Activated T-helper 17 cell treated with anti-CD3 and anti-CD28 coated beads, Interleukin-2, amount 50 U/mL, for 72 hours (primary cell): ENCODE measurements around the gene CAP2. TPM values are rescaled to one million over a fixed set of nuclear protein-coding genes. Genes with fewer than 3 reads are reported as not detected.
"Not testable (repeated sequence)": the region's sequence is repeated elsewhere in the genome, so short reads cannot be mapped to it uniquely, and the experiment has no call there.

Experiments used
- ATAC-seq: fragments of 150-1000 bp; cut with Tn5 transposase; replicated peaks from 2 replicates; pipeline ENCODE4 v1.10.0; 2021; ENCODE audit warnings: mild to moderate bottlenecking, moderate library complexity
- H3K27ac Mint-ChIP-seq: one replicate; pipeline ENCODE4 v1.8.0; 2022; ENCODE audit warnings: mixed read lengths
- H3K27me3 Mint-ChIP-seq: one replicate; pipeline ENCODE4 v1.8.0; 2022; ENCODE audit warnings: mixed read lengths
- H3K36me3 Mint-ChIP-seq: one replicate; pipeline ENCODE4 v1.8.0; 2022; ENCODE audit warnings: low read depth, mild to moderate bottlenecking, mixed read lengths
- H3K4me1 Mint-ChIP-seq: one replicate; pipeline ENCODE4 v1.8.0; 2022; ENCODE audit warnings: mixed read lengths
- H3K4me3 Mint-ChIP-seq: one replicate; pipeline ENCODE4 v1.8.0; 2022; ENCODE audit warnings: mild to moderate bottlenecking, mixed read lengths
- H3K9me3 Mint-ChIP-seq: one replicate; pipeline ENCODE4 v1.8.0; 2022; ENCODE audit warnings: mixed read lengths
- total RNA-seq, 2 donors: library from RNA; stranded (reverse); gene quantifications; one replicate each; pipeline ENCODE4 v1.2.3, GENCODE V29; 2022

The CAP2 gene
- total RNA-seq, 2 donors from 2014 or later = not detected

DNA sequence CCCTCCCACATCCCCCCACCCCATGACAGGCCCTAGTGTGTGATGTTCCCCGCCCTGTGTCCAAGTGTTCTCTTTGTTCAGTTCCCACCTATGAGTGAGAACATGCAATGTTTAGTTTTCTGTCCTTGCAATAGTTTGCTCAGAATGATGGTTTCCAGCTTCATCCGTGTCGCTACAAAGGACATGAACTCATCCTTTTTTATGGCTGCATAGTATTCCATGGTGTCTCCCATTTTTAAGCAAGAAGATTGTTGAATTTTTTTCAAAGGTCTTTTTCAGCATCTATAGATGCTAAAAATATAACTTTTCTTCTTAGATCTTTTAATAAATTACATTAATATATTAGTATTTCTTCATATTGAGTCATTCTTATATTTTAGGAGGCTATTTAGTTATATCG, 47.4 kb downstream of the CAP2 start:
- not testable (repeated sequence) for H3K36me3 Mint-ChIP-seq, H3K4me3 Mint-ChIP-seq, H3K4me1 Mint-ChIP-seq, H3K9me3 Mint-ChIP-seq, H3K27ac Mint-ChIP-seq, H3K27me3 Mint-ChIP-seq, ATAC-seq

DNA sequence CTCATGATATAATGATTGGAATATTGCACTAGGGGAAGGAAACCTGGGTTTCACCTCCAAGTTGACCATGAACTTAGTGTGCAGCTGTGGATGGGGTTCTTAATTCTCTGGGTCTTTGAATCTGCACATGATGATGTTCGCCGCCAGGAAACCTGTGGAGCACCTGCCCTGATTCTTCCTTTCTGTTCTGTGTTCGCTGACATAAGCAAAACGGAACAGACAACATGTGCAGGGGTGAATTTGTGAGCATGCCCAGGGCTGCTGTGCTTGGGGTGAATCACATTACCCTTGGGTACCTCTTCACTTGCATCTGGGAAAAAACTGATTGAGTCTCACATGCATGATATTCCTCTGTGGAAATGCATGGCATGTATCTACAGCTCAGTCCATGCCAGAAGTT, 48.8 kb downstream of the CAP2 start:
- no peak overlapping the region for H3K4me3 Mint-ChIP-seq
- H3K4me1 Mint-ChIP-seq = no peaks in the 10 kb centered on the region
- peaks cover 13% of the 10 kb centered on the region for H3K27me3 Mint-ChIP-seq
- H3K36me3 Mint-ChIP-seq = no peaks in the 10 kb centered on the region
- H3K27ac Mint-ChIP-seq = no peak overlapping the region
- no peaks in the 10 kb centered on the region for H3K9me3 Mint-ChIP-seq
- no peak for ATAC-seq

DNA sequence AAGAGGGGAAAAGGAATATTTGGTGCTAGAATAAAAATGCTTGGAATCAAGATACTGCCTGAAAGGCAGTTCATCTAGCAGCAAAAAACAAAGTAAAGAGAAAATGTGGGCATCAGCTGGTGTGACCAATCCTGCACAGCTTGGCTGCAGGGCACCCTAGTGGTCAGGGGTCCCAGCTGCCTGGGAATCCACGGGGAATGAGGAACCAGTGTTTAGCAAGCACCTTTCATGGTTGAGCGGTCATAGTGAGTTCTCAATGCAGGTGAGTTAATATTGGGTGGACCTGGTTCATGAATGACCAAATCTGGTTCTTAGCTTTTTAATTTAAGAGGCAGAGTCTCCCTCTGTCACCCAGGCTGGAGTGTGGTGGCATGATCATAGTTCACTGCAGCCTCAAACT, 53.3 kb downstream of the CAP2 start:
- H3K4me1 Mint-ChIP-seq = no peaks in the 10 kb centered on the region
- ATAC-seq = no peak
- H3K27ac Mint-ChIP-seq = no peak overlapping the region
- H3K36me3 Mint-ChIP-seq = no peaks in the 10 kb centered on the region
- H3K9me3 Mint-ChIP-seq = no peaks in the 10 kb centered on the region
- peaks cover 10% of the 10 kb centered on the region for H3K27me3 Mint-ChIP-seq
- no peak overlapping the region for H3K4me3 Mint-ChIP-seq

DNA sequence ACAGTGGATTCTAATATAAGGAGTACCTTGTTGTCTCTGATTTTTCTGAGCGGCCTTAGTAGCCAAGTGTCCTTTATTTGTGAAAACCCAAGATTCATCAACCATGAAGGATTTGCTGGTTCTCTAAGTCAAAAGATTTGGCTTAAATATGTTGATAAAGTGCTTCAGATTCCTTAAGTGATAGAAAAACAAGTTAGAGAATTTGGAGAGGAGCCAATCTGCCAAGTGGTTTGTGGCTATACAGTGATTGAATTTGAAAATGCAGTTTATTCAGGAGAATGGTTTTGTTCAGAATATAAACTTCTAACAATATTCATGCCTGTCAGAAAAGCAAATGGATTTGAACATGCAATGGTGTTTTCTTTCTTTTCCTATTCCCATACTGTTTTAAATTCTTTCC, 54.8 kb downstream of the CAP2 start:
- H3K27me3 Mint-ChIP-seq = peaks cover 19% of the 10 kb centered on the region
- H3K4me1 Mint-ChIP-seq = no peaks in the 10 kb centered on the region
- H3K27ac Mint-ChIP-seq = no peak overlapping the region
- no peak for ATAC-seq
- no peaks in the 10 kb centered on the region for H3K9me3 Mint-ChIP-seq
- H3K36me3 Mint-ChIP-seq = no peaks in the 10 kb centered on the region
- no peak overlapping the region for H3K4me3 Mint-ChIP-seq

DNA sequence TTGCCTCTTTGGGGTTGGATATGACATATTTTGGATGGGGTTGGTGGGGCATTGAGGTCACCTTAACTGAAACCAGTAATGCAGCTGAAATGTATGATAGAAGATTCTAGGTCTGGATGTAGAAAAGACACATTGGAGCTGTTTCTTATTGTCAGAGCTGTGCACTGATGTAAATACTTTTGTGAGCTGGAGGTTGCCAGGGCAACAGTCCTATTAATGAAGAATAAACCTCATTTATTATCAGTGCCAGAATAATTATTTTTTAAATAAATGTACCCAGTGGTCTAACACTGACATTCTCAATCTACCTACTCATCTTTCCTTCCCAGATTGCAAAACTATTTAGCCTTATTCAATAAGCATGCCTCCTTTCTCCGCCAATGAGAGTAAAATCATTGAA, 57.0 kb downstream of the CAP2 start:
- no peak for ATAC-seq
- no peaks in the 10 kb centered on the region for H3K9me3 Mint-ChIP-seq
- no peaks in the 10 kb centered on the region for H3K36me3 Mint-ChIP-seq
- H3K4me1 Mint-ChIP-seq = no peaks in the 10 kb centered on the region
- H3K27me3 Mint-ChIP-seq = peaks cover 26% of the 10 kb centered on the region
- no peak overlapping the region for H3K27ac Mint-ChIP-seq
- no peak overlapping the region for H3K4me3 Mint-ChIP-seq

DNA sequence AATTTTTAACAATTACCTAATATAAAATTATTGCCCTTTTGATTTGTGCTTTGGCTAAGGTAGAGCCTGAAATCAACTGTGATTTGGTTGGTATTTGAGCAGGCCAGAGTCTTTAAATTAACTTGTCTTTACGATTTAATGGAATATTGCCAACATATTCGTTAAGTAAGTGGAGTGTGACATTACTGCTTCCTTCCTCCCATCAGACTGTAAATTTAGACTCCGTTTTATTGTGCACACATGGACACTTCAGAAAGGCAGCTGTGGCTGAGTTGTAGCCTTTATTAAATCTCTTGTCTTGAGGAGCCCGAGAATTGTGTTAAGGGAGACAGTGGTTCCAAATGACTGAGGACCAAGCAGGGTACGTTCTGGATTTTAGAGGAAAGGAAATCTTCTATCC, 57.4 kb downstream of the CAP2 start:
- H3K27me3 Mint-ChIP-seq = peaks cover 26% of the 10 kb centered on the region
- no peak overlapping the region for H3K27ac Mint-ChIP-seq
- no peaks in the 10 kb centered on the region for H3K36me3 Mint-ChIP-seq
- ATAC-seq = no peak
- no peaks in the 10 kb centered on the region for H3K9me3 Mint-ChIP-seq
- H3K4me1 Mint-ChIP-seq = no peaks in the 10 kb centered on the region
- H3K4me3 Mint-ChIP-seq = no peak overlapping the region

DNA sequence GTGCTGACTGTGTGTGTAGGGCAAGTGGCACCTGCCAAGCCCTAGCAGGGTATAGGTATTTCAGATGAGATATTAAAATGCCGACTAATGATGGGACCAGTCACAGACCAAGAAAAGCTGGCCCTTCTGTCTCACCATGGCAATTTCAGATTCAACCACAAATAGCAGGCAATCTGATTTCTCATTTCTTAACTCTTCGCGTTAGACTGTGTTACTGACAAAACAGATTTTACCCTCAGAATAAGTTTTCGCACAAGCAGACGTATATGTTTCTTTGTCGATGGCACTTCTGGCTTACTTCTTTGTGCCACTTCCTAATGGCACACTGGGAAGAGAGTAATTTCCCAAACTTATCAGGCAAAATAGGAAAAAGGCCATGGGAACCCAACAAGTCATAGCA, 58.7 kb downstream of the CAP2 start:
- peaks cover 24% of the 10 kb centered on the region for H3K27me3 Mint-ChIP-seq
- no peak overlapping the region for H3K27ac Mint-ChIP-seq
- H3K36me3 Mint-ChIP-seq = no peaks in the 10 kb centered on the region
- H3K4me1 Mint-ChIP-seq = no peaks in the 10 kb centered on the region
- no peak overlapping the region for H3K4me3 Mint-ChIP-seq
- ATAC-seq = no peak
- H3K9me3 Mint-ChIP-seq = no peaks in the 10 kb centered on the region

DNA sequence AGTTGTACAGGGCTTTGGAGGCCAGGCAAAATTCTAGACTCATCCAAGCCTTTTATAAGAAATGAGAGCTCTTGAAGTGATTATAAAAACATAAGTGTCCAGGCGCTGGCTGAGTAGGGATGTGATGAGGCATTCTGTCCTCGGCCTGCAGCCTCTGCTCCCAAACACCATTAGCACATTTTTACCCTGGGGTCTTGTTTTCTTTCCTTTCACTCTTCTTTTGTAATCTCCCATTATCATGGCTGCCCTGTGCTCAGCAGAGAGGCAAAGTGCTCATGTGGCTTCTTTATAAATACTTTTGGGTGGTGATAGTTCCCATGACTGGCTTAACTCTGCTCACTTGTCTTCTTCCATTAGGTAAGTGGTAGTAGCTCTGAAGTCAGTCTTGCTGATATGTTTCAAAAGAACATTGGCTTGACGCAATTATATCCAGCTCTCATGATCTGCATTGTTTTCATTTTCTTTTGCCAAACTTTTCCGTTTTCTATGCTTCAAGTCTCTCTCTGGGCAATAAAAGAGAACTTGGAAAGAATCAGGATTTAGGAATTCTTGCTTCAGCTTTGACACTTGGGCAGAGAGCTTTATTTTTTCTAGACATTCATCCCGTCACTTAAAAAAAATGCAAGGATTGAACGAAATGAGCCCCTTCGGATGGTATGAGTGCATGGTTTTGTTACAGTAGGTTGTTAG, 61.1 kb downstream of the CAP2 start:
- no peaks in the 10 kb centered on the region for H3K36me3 Mint-ChIP-seq
- H3K27me3 Mint-ChIP-seq = peaks cover 29% of the 10 kb centered on the region
- H3K9me3 Mint-ChIP-seq = no peaks in the 10 kb centered on the region
- no peak overlapping the region for H3K27ac Mint-ChIP-seq
- ATAC-seq = no peak
- no peaks in the 10 kb centered on the region for H3K4me1 Mint-ChIP-seq
- H3K4me3 Mint-ChIP-seq = no peak overlapping the region

DNA sequence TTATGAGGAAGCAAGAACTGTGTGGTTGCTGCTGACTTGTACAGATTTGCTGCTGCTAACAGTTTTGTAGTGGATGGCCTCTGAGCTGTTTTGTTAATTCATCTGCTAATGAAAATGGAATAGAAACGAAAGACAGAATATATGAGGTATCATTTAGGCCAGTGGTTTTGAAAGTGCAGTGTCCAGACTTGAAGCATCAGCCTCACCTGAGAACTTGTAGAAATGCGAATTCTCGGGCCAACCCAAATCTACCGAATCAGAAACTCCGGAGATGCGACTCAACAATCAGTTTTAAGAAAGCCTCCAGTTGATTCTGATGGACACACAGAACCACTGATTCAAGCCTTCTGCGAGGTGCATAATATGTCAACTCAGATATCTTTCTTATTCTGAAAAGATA, 62.5 kb downstream of the CAP2 start:
- no peak overlapping the region for H3K27ac Mint-ChIP-seq
- H3K36me3 Mint-ChIP-seq = no peaks in the 10 kb centered on the region
- H3K4me3 Mint-ChIP-seq = no peak overlapping the region
- H3K4me1 Mint-ChIP-seq = no peaks in the 10 kb centered on the region
- ATAC-seq = no peak
- peaks cover 29% of the 10 kb centered on the region for H3K27me3 Mint-ChIP-seq
- H3K9me3 Mint-ChIP-seq = no peaks in the 10 kb centered on the region

DNA sequence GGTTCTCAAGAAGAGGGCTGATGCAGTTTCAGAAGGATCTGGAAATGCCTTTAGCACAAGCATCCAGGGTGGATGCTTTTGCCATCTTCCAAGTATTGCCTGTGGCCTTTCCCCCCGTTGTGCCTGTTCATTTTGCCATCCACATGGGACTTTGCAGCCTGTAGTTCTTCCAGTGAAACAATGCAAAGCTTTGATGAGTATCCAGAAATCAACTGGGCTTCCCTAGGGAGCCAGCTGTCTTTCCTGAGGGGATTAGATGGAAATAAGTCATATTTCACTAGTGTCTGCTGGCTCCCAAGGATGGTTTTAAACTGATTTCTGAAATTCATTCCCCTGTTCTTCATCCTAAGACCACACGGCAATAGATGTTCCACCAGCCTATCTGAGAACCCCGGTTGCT, 63.3 kb downstream of the CAP2 start:
- Mint-ChIP-seq H3K36me3 (no peaks in the 10 kb centered on the region), H3K27ac (no peak overlapping the region), H3K4me3 (no peak overlapping the region), H3K9me3 (no peaks in the 10 kb centered on the region), H3K27me3 (peaks cover 29% of the 10 kb centered on the region), H3K4me1 (no peaks in the 10 kb centered on the region)
- ATAC-seq = no peak

DNA sequence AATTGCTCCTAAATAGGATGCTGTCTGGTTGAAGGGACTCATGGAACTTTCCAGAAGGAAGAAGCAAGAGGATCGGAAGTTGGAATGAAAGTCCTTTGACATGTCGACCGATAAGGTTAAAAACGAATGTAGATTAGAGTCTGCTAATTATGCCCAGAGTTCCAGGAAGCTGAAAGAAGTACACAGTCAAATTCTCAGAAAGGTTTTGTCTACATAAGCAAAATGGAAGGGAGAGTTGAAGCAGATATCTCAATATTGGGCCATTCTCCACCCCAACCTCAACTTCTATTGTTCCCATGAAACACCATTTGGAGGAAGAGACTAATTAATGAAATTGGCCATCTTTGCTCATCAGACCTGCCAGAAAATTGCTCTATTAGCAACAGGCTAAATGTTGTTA, 64.0 kb downstream of the CAP2 start:
- H3K4me1 Mint-ChIP-seq = no peaks in the 10 kb centered on the region
- H3K27ac Mint-ChIP-seq = no peak overlapping the region
- no peak overlapping the region for H3K4me3 Mint-ChIP-seq
- ATAC-seq = no peak
- no peaks in the 10 kb centered on the region for H3K9me3 Mint-ChIP-seq
- H3K36me3 Mint-ChIP-seq = no peaks in the 10 kb centered on the region
- peaks cover 26% of the 10 kb centered on the region for H3K27me3 Mint-ChIP-seq

DNA sequence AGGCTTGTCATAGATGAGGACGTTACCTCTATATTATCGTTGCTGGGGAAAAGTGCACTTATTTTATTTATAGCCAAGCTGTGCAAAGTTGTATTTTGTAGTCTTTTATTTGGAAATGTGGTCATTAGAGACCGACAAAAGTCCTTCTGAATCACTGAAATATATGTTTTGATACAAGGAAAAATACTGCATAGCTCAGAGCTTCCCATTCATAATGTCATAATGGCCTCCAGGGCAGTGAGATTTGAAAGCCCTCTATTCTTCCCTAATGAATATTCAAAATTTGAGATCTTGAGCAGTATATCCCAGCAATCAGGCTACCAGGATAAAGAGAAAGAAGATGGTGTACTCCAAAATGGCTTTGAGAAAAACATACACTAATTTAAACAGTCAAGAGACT, 64.6 kb downstream of the CAP2 start:
- no peaks in the 10 kb centered on the region for H3K36me3 Mint-ChIP-seq
- H3K27ac Mint-ChIP-seq = no peak overlapping the region
- no peak overlapping the region for H3K4me3 Mint-ChIP-seq
- no peaks in the 10 kb centered on the region for H3K9me3 Mint-ChIP-seq
- H3K4me1 Mint-ChIP-seq = no peaks in the 10 kb centered on the region
- peaks cover 20% of the 10 kb centered on the region for H3K27me3 Mint-ChIP-seq
- no peak for ATAC-seq

DNA sequence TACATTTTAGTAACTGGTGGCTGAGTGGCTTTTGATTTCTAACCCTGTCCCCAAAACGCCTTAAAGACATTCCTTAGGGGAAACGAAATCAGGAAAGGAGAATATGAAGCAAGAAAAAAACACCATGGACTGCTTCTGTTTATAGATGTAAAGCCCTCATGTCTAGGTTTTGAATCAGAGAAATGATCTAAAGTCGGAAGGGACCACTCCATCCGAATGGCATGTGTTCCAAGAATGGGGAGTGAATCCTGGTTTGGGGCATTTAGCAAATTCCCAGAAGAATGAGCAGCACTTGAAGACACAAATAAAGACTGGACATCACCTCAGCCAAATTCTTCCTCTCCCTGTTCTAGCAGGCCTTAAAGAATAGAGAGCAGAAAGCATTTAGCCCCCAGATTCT, 65.6 kb downstream of the CAP2 start:
- peaks cover 15% of the 10 kb centered on the region for H3K27me3 Mint-ChIP-seq
- H3K27ac Mint-ChIP-seq = no peak overlapping the region
- H3K4me1 Mint-ChIP-seq = no peaks in the 10 kb centered on the region
- H3K36me3 Mint-ChIP-seq = no peaks in the 10 kb centered on the region
- no peak overlapping the region for H3K4me3 Mint-ChIP-seq
- ATAC-seq = no peak
- no peaks in the 10 kb centered on the region for H3K9me3 Mint-ChIP-seq

DNA sequence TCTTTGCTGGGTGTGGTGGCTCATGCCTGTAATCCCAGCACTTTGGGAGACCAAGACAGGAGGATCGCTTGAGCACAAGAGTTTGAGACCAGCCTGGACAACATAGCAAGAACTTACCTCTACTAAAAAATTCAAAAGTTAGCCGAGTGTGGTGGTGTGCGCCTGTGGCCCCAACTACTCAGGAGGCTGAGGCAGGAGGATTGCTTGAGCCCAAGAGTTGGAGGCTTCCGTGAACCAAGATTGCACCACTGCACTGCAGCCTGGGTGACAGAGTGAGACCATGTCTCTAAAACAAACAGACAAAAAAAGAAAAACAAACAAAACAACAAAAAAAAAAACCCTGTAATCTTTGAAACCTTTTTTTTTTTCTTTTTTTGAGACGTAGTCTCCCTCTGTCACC, 67.5 kb downstream of the CAP2 start:
- H3K36me3 Mint-ChIP-seq = no peaks in the 10 kb centered on the region
- H3K9me3 Mint-ChIP-seq = no peaks in the 10 kb centered on the region
- ATAC-seq = no peak
- H3K4me1 Mint-ChIP-seq = no peaks in the 10 kb centered on the region
- H3K27ac Mint-ChIP-seq = no peak overlapping the region
- H3K27me3 Mint-ChIP-seq = peaks cover 10% of the 10 kb centered on the region
- H3K4me3 Mint-ChIP-seq = no peak overlapping the region

DNA sequence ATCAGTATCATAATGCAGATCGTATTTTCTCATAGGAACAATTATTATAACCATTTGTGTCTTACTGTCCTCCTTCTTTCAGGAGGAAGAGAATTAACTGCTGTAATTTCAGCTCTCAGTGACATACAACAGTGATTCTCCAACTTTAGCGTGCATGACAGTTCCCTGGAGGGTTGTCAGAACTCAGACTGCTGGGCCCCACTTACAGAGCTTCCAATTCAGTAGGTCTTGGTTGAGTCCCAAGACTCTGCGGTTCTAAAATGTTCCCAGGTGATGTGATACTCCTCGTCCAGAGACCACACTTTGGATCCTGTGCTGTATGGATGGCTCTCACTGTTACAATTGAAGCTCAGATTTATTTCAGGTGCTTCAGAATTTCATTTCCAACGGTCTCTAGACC, 72.8 kb downstream of the CAP2 start:
- Mint-ChIP-seq H3K9me3 (no peaks in the 10 kb centered on the region), H3K4me1 (no peaks in the 10 kb centered on the region), H3K27me3 (peaks cover 4% of the 10 kb centered on the region), H3K4me3 (no peak overlapping the region), H3K27ac (no peak overlapping the region), H3K36me3 (no peaks in the 10 kb centered on the region)
- ATAC-seq = no peak

DNA sequence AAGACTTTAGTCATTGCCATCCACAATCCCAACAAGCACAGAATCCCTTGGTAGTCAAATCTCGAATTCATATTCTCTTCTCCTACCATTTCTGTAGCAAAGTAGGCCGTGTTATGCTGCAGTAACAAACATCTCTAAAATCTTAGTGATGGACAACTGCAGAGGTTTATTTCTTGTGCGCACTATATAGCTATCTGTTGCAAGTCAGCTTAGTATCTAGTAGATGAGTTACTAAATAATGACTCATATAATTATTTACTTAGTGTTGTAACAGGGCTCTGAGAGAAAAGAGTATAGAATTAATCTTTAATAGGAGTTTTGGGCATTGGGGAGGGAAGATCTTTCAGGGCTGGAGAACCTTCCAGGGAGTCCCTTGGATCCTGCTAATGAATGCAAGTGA, 73.3 kb downstream of the CAP2 start:
- H3K27me3 Mint-ChIP-seq = peaks cover 6% of the 10 kb centered on the region
- no peaks in the 10 kb centered on the region for H3K4me1 Mint-ChIP-seq
- no peak overlapping the region for H3K27ac Mint-ChIP-seq
- H3K4me3 Mint-ChIP-seq = no peak overlapping the region
- ATAC-seq = no peak
- H3K9me3 Mint-ChIP-seq = no peaks in the 10 kb centered on the region
- no peaks in the 10 kb centered on the region for H3K36me3 Mint-ChIP-seq
